Esophagus squamous epithelium (tissue), 4 donors: ENCODE measurements around the gene RC3H1.
"Not testable (repeated sequence)": the region's sequence is repeated elsewhere in the genome, so short reads cannot be mapped to it uniquely, and the experiment has no call there.

Source experiments
- CTCF ChIP-seq, 6 experiments: fragments of 450-650 bp in 4 of 6; fragments of 200-600 bp in 2 of 6; sonication (generic) in 2 of 6; IDR thresholded peaks; one replicate each; pipeline ENCODE4 v1.5.1; 2016 to 2019; ENCODE audit warnings: antibody characterized with exemption in 6 of 6, mild to moderate bottlenecking in 4 of 6, moderate library complexity in 4 of 6
- POLR2A ChIP-seq, 4 donors: fragments of 450-650 bp; IDR thresholded peaks; one replicate each; pipeline ENCODE4 v1.6.1; 2017; ENCODE audit warnings: antibody characterized with exemption in 4 of 4, mild to moderate bottlenecking in 4 of 4, moderate library complexity in 3 of 4

- TF ChIP-seq CTCF, POLR2A (IDR thresholded peaks at IDR 0.05): not testable (repeated sequence)
These were observed 91.6 kb downstream of the RC3H1 start for GRCh38 chr1:173930541-173930940.
